Gastrocnemius medialis (tissue), 4 donors: ENCODE results near the gene TNIP2. TPM values are rescaled to one million over a fixed set of nuclear protein-coding genes. Genes with fewer than 3 reads are reported as not detected.

ENCODE experiments used
- ATAC-seq, 2 donors: fragments of 150-250 bp; one replicate each; pipeline ENCODE4 v1.9.1; 2016
- DNase-seq, 2 donors: peaks; one replicate each; pipeline ENCODE4 v3.0.0-alpha.2; 2019
- H3K27ac ChIP-seq, 4 donors: fragments of 200-600 bp; sonication (generic); 1 replicate in 1 of 4; 2 replicates in 3 of 4; pipeline ENCODE4 v1.5.1; 2016 to 2018; ENCODE audit warnings: mild to moderate bottlenecking in 2 of 4, moderate library complexity in 1 of 4
- H3K27me3 ChIP-seq, 3 donors: fragments of 200-600 bp; sonication (generic) in 2 of 3; 1 replicate in 1 of 3; 2 replicates in 2 of 3; pipeline versions ENCODE4 v1.5.1 to v1.6.0; 2016 to 2019; ENCODE audit warnings: mild to moderate bottlenecking in 1 of 3, moderate library complexity in 1 of 3
- H3K36me3 ChIP-seq, 2 donors: fragments of 200-600 bp; sonication (generic) in 1 of 2; one replicate each; pipeline ENCODE4 v1.5.1; 2017 to 2018
- H3K4me1 ChIP-seq, 2 donors: fragments of 200-600 bp; sonication (generic) in 1 of 2; one replicate each; pipeline ENCODE4 v1.5.1; 2016 to 2017; ENCODE audit warnings: mild to moderate bottlenecking in 2 of 2
- H3K4me3 ChIP-seq, 4 donors: fragments of 200-600 bp; sonication (generic) in 3 of 4; 1 replicate in 1 of 4; 2 replicates in 3 of 4; pipeline ENCODE4 v1.5.1; 2016 to 2019; ENCODE audit warnings: mild to moderate bottlenecking in 2 of 4
- H3K9me3 ChIP-seq, 3 donors: fragments of 200-600 bp; sonication (generic) in 2 of 3; 1 replicate in 1 of 3; 2 replicates in 2 of 3; pipeline ENCODE4 v1.5.1; 2016 to 2019
- POLR2A ChIP-seq, 2 donors: fragments of 450-650 bp; IDR thresholded peaks; one replicate each; pipeline ENCODE4 v1.6.1; 2017; ENCODE audit warnings: antibody characterized with exemption in 2 of 2, mild to moderate bottlenecking in 2 of 2, moderate library complexity in 2 of 2
- in situ Hi-C, 4 donors: fragments of 200-750 bp; cut with MboI; loops; one replicate each; pipeline versions ENCODE4 v1.15.0 to v1.8.0; 2017; ENCODE audit warnings: low sequenced_read_pairs in 4 of 4
- intact Hi-C: fragments of 100-400 bp; cut with DNase I; formaldehyde crosslinking; loops from one replicate; pipeline ENCODE4 v1.15.1; 2023; ENCODE audit warnings: low total_unique reads
- total RNA-seq, 4 donors: library from RNA; depleted of rRNA; stranded (reverse); fragments of >200 nt; gene quantifications; one replicate each; pipeline versions ENCODE4 v1.1.0 to v1.2.3, GENCODE V29; 2016
- TF ChIP-seq, protein P1 (sequence below), 5 experiments: fragments of 450-650 bp in 3 of 5; fragments of 200-600 bp in 2 of 5; sonication (generic) in 2 of 5; IDR thresholded peaks in 4 of 5; conservative IDR thresholded peaks in 1 of 5; 1 replicate in 4 of 5; 2 replicates in 1 of 5; pipeline ENCODE4 v1.5.1; 2016 to 2019; ENCODE audit warnings: antibody characterized with exemption in 5 of 5, mild to moderate bottlenecking in 3 of 5, moderate library complexity in 3 of 5

The TNIP2 gene
- total RNA-seq, 4 donors from 2014 or later: 36.1 to 81.9 (median 66.5) TPM

- in situ Hi-C loops: no loop called here
- no peak overlapping the region for H3K4me3 ChIP-seq
- intact Hi-C loops: no loop called here
- no peaks in the 10 kb centered on the region for H3K27me3 ChIP-seq
- H3K36me3 ChIP-seq: no peaks in the 10 kb centered on the region
- no peaks in the 10 kb centered on the region for H3K9me3 ChIP-seq
- no peak for TF ChIP-seq POLR2A (IDR thresholded peaks at IDR 0.05)
- TF ChIP-seq, protein P1, sequence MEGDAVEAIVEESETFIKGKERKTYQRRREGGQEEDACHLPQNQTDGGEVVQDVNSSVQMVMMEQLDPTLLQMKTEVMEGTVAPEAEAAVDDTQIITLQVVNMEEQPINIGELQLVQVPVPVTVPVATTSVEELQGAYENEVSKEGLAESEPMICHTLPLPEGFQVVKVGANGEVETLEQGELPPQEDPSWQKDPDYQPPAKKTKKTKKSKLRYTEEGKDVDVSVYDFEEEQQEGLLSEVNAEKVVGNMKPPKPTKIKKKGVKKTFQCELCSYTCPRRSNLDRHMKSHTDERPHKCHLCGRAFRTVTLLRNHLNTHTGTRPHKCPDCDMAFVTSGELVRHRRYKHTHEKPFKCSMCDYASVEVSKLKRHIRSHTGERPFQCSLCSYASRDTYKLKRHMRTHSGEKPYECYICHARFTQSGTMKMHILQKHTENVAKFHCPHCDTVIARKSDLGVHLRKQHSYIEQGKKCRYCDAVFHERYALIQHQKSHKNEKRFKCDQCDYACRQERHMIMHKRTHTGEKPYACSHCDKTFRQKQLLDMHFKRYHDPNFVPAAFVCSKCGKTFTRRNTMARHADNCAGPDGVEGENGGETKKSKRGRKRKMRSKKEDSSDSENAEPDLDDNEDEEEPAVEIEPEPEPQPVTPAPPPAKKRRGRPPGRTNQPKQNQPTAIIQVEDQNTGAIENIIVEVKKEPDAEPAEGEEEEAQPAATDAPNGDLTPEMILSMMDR (IDR thresholded peaks at IDR 0.05 in 4 of 5, conservative IDR thresholded peaks at IDR 0.05 in 1 of 5): no peak
- ATAC-seq (no peak), DNase-seq (no peak)
- peaks cover 30 to 33% of the 10 kb centered on the region in 2 donors for H3K4me1 ChIP-seq
- H3K27ac ChIP-seq: peak overlapping the region; percentile 36 to 52 (median 44)
Measured at GRCh38 chr4:2792396-2792710, 36.2 kb upstream of the TNIP2 start.

- peak overlapping the region; percentile 36 to 52 (median 44) for H3K27ac ChIP-seq
- H3K27me3 ChIP-seq: no peaks in the 10 kb centered on the region
- TF ChIP-seq, protein P1 (IDR thresholded peaks at IDR 0.05 in 4 of 5, conservative IDR thresholded peaks at IDR 0.05 in 1 of 5): no peak
- TF ChIP-seq POLR2A (IDR thresholded peaks at IDR 0.05): no peak
- in situ Hi-C loops: no loop called here
- no peak for DNase-seq
- H3K36me3 ChIP-seq: no peaks in the 10 kb centered on the region
- no peak for ATAC-seq
- no peak overlapping the region for H3K4me3 ChIP-seq
- H3K9me3 ChIP-seq: no peaks in the 10 kb centered on the region
- intact Hi-C loops: no loop called here
- peaks cover 30 to 39% of the 10 kb centered on the region in 2 donors for H3K4me1 ChIP-seq
Measured at GRCh38 chr4:2791518-2792395, 35.6 kb upstream of the TNIP2 start.

GRCh38 chr4:2790583-2791517, 34.7 kb upstream of the TNIP2 start:
- ATAC-seq (no peak), DNase-seq (no peak)
- H3K36me3 ChIP-seq: no peaks in the 10 kb centered on the region
- peaks cover 30 to 39% of the 10 kb centered on the region in 2 donors for H3K4me1 ChIP-seq
- no peaks in the 10 kb centered on the region for H3K9me3 ChIP-seq
- no peak overlapping the region for H3K4me3 ChIP-seq
- peak overlapping the region in 2 of 4 donors; percentile 10 to 27 for H3K27ac ChIP-seq
- TF ChIP-seq POLR2A (IDR thresholded peaks at IDR 0.05): no peak
- TF ChIP-seq, protein P1 (IDR thresholded peaks at IDR 0.05 in 4 of 5, conservative IDR thresholded peaks at IDR 0.05 in 1 of 5): no peak
- H3K27me3 ChIP-seq: no peaks in the 10 kb centered on the region
- intact Hi-C loops (no loop called here), in situ Hi-C loops (no loop called here)

DNA sequence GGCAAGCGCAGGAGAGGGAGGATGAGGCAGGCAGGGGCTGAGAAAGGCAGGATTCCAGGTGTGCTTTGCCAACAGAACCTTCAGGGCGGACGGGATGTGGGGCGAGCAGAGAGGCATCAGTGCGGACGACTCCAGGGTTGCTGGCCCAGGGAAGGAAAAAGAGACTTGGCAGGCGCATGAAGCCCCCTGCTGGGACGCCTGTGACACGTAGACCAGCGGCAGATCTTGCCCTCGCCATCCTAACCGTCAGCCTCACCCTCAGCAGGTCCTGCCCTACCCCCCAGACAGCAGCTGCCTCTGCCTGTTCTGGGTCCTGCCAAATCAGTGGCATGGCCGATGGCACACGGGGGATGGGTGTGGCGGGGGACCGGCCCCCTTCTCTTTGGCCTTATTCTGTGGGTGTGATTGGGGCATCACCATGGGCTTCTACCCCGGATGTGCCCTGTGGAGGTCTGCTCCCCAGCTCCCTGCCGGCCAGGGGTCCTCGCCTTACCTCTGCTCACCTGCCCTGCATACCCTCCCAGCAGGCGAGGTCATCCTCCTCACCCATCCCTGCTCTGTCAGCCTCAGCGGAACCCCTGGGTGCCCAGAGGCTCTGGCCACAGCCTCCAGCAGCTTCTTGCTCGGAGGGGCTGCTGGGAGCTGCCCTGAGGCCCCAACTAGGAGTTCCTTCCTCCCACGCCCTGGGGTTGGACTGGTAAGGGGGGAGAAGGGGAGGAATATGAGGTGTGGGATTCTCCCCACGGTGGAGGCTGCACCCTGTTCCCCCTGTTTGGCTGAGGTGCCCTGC, 33.9 kb upstream of the TNIP2 start:
- no peaks in the 10 kb centered on the region for H3K36me3 ChIP-seq
- no peaks in the 10 kb centered on the region for H3K9me3 ChIP-seq
- peaks cover 23 to 33% of the 10 kb centered on the region in 2 donors for H3K4me1 ChIP-seq
- H3K27ac ChIP-seq: no peak overlapping the region
- in situ Hi-C loops: no loop called here
- intact Hi-C loops: no loop called here
- H3K27me3 ChIP-seq: no peaks in the 10 kb centered on the region
- ATAC-seq (no peak), DNase-seq (no peak)
- H3K4me3 ChIP-seq: no peak overlapping the region
- TF ChIP-seq, protein P1 (IDR thresholded peaks at IDR 0.05 in 4 of 5, conservative IDR thresholded peaks at IDR 0.05 in 1 of 5): no peak
- TF ChIP-seq POLR2A (IDR thresholded peaks at IDR 0.05): no peak
